ENCODE measurements around the gene LPGAT1.

Gene LPGAT1

DNA sequence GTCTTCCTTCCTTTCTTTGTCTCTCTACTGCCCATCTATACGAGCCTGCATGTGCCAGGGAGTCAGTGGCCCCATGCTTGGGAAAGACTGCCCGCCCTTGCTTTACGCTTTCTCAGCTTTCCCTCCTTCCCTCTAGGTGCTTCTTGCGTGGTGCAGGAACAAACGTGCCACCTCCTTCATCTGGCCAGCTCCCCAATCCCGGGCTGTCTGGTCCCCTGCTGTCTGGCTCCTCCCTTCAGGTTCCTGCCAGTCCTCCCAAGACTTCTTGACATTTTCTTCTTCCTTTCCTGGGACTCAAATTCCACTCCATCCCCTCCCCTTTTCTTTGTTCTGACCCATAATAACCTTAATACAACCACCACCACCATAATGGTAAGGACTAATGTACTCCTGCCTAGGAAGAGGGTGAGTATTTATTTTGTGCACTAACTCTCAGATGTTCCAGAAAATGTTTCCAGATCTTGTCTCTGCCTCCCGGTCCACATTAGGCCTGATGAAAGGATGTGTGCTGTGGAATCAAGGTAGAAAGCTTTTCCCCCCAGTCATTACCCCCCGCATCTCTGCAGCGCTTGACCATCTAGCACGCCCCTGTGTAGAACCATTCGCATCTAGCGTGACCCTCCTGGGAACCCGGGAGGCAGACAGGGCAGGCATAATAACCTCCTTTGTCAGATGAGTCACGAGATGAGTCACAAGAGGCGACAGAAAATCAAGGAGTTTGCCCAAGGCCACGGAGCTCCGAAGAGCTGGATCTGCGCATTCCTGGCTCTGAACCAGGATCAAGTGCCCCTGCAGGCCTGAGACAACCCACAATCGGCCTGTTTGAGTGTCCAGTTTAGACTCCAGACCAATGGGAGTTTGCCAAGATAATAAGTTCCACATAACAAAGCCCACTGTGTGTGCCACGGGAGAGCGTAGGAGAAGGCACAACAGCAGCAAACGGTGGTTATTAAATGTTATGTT, 95.1 kb downstream of the LPGAT1 start:
- no peak for TF ChIP-seq CTCF (IDR thresholded peaks at IDR 0.05)

DNA sequence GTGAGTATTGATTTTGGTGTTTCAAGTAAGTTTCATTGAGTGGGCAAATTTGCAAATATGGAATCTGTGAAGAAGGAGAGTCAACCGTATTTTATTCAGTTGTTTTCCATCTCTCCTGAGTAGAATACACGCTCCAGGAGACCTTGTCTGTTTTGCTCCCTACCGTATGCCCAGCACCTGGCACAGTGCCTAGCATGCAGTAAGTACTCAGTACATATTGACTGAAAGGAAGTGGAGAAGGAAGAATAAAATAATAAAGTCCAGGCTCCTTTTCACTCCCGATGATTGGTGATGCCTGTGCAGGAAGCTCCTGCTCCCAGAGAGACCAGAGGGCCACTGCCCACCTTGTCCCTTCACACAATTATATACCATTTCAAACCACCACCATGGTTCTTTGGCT, 95.8 kb downstream of the LPGAT1 start:
- TF ChIP-seq CTCF (IDR thresholded peaks at IDR 0.05) = no peak

DNA sequence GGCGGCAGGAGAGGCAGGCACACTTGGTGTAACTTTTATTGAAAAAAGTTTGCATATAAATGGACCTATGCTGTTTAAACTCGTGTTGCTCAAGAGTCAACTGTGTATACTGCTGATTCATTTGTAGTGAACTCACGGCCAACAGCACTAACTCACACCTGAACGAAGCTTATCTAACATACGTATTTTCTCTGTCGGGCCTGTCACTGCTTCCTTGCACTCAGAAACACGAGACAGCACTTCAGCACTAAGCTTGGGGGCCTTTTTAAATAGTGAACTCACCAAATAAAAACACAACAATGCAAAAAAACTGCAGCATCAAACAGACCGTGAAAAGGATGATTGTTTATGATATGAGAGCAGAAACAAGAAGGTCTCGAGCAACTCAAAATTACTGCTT, 96.2 kb downstream of the LPGAT1 start:
- no peak for TF ChIP-seq CTCF (IDR thresholded peaks at IDR 0.05)

- no peak for TF ChIP-seq CTCF (IDR thresholded peaks at IDR 0.05)
Measured at GRCh38 chr1:211732293-211732980, 98.1 kb downstream of the LPGAT1 start.

GRCh38 chr1:211731456-211732292, 98.9 kb downstream of the LPGAT1 start:
- TF ChIP-seq CTCF (IDR thresholded peaks at IDR 0.05) = no peak

DNA sequence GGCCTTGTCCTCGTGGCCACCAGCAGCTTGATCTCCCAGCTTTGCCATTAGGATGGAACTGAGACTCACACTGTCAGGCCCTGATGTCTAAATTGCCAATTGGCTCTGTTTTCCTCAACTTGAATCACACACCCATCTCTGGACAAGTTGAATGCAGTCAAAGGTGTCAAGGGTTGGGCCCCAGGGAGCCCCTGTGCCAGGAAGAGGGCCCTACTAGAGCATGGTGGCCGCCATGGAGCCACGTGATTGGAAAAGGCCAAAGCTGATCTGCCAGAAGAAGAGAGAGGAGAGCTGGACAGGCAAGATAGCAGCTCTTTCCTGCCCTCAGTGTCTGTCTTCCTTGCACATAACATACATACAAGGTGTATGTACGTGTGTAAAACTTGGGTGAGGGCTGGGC, 100.2 kb downstream of the LPGAT1 start:
- no peak for TF ChIP-seq CTCF (IDR thresholded peaks at IDR 0.05)

DNA sequence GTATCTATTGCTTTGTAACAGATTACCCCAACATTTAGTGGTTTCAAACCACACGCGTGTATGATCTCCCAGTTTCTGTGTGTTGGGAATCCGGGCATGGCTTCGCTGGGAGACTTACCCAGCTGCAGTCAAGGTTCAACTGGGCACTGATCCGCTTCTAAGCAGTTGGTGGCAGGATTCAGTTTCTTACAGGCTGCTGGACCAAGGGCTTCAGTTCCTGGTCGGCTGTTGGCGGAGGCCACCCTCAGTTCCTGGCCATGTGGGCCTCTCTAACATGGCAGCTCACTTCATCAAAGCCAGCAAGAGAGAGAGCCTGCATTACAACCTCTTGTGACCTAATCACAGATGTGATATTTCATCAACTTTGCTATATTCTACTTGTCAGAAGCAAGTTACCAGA, 101.3 kb downstream of the LPGAT1 start:
- TF ChIP-seq CTCF (IDR thresholded peaks at IDR 0.05) = no peak

Data from LNCAP (cell line).